ENCODE measurements around the gene IRGC.
A peak's percentile ranks its signal among the peaks of the same experiment; 100 is the strongest.

IRGC gene

DNA sequence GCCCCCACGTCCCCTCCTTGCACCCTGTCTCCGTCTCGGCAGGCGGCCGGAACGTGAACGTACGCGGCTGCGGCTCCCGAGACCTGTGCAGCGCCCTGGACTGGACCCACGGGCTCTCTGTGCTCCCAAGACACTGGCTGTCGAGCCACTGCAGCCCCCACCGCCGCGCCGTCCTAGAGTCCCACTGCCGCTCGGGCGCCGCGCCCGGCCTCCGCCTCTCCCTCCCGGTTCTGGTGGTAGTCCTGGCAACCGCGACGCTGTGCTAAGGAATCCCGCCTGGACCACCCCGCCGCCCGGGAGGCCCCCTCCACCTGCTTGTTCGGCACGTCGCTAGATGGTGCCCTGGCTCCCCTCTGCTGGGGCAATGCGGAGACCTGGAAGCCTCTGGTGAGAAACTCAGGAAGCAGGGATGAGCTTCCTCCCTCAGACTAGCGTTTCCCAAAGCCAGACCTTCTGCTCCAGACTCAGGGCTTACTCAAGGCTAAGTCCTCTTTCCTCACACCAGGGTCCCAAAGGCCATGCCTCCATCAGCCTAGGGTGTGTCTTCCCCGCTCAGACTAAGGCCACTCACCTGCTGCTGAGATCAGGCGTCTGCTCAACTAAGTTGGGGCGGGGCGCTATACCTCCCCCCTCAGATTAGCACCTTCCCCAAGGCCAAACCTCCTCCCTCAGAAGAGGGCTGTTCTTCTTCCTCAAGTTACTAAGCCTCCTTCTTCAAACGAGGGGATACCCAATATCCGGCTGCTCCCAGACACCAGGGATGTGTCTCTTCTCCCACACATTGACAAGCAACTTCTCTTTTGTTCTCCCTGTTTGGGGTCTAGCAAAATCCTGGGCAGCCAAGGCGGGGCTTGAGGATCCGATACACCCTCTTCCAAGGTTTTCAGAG, 16.1 kb upstream of the IRGC start:
- DNase-seq (ENCODE audit: low spot score) = no peak
- H3K9me3 Mint-ChIP-seq = peaks cover 4% of the 10 kb centered on the region
- H3K36me3 Mint-ChIP-seq (ENCODE audit: low read depth) = peaks cover 2% of the 10 kb centered on the region

DNA sequence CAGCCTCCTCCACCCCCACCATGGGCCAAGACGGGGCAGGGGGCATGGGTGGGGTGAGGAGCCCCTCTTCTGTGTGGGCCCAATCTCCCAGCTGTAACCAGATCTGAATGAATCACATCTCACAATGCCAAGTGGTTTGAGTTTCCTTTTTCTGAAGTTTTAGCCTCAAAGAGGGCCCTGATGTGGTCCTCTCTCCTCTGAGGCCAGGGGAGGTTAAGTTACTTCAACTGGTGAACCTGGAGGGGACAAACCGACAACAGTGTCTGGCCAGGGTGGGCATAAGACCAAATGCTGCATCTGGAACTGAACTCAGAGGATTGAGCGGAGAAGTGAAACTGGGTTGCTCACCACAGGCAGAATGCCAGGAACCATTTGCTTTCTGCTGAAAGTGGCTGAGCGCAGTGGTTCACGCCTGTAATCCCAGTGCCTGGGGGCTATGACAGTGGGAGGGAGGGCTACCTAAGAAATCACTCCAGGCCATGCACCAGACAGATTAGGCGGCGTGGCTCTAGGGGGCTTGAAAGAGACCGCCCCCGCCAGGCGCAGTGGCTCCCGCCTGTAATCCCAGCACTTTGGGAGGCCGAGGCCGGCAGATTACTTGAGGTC, 15.4 kb upstream of the IRGC start:
- Mint-ChIP-seq H3K27ac (peak overlapping the region; percentile 96), H3K9me3 (peaks cover 4% of the 10 kb centered on the region), H3K36me3 (ENCODE audit: low read depth) (peaks cover 2% of the 10 kb centered on the region), H3K27me3 (ENCODE audit: low read depth) (peaks cover 23% of the 10 kb centered on the region), H3K4me3 (peak overlapping the region; percentile 86), H3K4me1 (ENCODE audit: low read depth) (peaks cover 18% of the 10 kb centered on the region)
- DNase-seq (ENCODE audit: low spot score) = peak; percentile 5

More for the DNA sequence above, 16.1 kb upstream of the IRGC start:
- peaks cover 23% of the 10 kb centered on the region for H3K27me3 Mint-ChIP-seq (ENCODE audit: low read depth)
- H3K27ac Mint-ChIP-seq = peak overlapping the region; percentile 44
- H3K4me1 Mint-ChIP-seq (ENCODE audit: low read depth) = peaks cover 18% of the 10 kb centered on the region
- H3K4me3 Mint-ChIP-seq = peak overlapping the region; percentile 86

DNA sequence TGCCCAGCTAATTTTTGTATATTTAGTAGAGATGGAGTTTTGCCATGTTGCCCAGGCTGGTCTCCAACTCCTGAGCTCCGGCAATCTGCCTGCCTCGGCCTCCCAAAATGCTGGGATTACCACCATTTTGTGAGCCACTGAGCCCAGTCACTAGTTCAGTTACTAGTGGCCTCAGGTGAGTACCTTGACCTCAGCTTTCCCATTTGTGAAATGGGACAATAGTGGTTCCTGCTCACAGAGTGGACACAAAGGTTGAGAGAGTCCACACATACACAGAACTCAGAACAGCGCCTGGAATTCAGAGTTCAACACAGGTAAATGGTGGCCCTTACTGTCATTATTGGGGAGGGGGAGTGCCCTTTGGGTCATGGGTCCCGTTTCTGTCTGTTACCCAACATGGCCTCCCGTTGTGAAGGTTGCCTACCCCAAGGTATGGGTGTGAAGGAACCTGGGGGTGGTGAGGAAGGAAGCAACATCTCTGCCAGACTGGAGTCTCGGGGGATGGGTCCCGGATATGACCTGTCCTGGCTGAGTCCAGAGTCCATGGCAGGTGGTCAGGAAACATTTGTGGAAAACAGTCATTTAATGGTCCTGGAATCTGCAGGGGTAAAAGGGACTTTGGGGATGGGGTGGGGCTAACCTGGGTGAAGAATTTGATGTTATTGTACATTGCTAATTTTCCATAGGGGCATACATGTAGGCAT, 11.7 kb upstream of the IRGC start:
- Mint-ChIP-seq H3K9me3 (peaks cover 4% of the 10 kb centered on the region), H3K4me3 (no peak overlapping the region), H3K27ac (no peak overlapping the region), H3K36me3 (ENCODE audit: low read depth) (peaks cover 2% of the 10 kb centered on the region), H3K27me3 (ENCODE audit: low read depth) (peaks cover 4% of the 10 kb centered on the region), H3K4me1 (ENCODE audit: low read depth) (peaks cover 18% of the 10 kb centered on the region)
- no peak for DNase-seq (ENCODE audit: low spot score)

DNA sequence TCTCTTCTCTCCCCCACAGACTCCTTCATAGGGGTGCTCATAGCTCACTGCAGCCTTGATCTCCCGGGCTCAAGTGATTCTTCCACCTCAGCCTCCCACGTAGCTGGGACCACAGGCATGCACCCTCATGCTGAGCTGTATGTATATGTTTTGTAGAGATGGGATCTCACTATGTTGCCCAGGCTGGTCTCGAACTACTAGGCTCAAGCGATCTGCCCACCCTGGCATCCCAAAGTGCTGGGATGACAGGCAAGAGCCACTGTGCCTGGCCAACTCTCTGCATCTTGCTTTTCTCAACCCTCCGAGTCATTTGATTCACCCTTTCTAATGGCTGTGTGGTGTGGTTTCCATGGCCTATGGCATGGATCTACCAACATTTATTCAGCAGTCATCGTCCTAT, 10.1 kb upstream of the IRGC start:
- no peak overlapping the region for H3K4me3 Mint-ChIP-seq
- peak overlapping the region; percentile 27 for H3K27ac Mint-ChIP-seq
- peaks cover 8% of the 10 kb centered on the region for H3K4me1 Mint-ChIP-seq (ENCODE audit: low read depth)
- no peaks in the 10 kb centered on the region for H3K27me3 Mint-ChIP-seq (ENCODE audit: low read depth)
- no peak for DNase-seq (ENCODE audit: low spot score)
- peaks cover 2% of the 10 kb centered on the region for H3K36me3 Mint-ChIP-seq (ENCODE audit: low read depth)
- H3K9me3 Mint-ChIP-seq = peaks cover 4% of the 10 kb centered on the region

DNA sequence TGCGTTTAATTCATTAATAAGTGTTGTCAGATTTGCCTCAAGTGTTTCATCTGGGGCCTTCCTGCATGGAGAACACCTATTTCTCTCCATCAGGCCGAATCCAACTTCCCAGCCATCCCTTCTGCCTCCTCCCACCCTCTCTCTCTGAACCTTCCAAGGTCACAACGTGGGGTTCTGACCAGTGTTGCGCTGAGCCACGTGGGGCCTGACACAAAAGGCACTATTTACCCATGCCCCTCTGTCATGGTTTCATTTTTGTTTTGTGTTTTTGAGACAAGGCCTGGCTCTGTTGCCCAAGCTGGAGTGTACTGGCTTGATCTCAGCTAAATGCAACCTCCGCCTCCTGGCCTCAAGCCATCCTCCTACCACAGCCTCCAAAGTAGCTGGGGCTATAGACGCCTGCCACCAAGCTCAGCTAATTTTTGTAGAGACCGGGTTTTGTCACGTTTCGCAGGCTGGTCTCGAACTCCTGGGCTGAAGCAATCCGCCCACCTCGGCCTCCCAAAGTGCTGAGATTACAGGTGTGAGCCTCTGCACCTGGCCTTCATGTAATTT, 8.6 kb upstream of the IRGC start:
- Mint-ChIP-seq H3K4me1 (ENCODE audit: low read depth) (peaks cover 1% of the 10 kb centered on the region), H3K27me3 (ENCODE audit: low read depth) (no peaks in the 10 kb centered on the region), H3K9me3 (peaks cover 2% of the 10 kb centered on the region), H3K4me3 (no peak overlapping the region), H3K27ac (no peak overlapping the region), H3K36me3 (ENCODE audit: low read depth) (no peaks in the 10 kb centered on the region)
- no peak for DNase-seq (ENCODE audit: low spot score)

DNA sequence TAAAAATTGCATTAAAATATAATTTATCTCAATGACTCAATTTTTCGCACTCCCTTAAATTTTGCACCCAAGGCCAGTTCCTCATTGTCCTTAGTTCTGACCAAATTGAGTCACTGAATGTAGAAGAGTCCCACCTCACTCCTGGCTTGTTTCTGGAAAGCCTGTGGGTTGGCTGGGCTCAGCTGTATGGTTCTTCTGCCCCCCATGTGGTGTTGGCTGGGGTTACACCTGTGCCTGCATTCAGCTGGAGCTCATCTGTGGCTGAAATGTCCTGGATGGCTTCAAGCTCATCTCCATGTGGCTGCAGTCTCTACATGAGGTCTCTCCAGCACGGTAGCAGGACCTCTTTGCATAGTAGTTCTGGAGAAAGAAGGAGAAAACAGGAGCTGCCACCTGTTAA, 7.2 kb upstream of the IRGC start:
- H3K9me3 Mint-ChIP-seq = peaks cover 3% of the 10 kb centered on the region
- no peaks in the 10 kb centered on the region for H3K36me3 Mint-ChIP-seq (ENCODE audit: low read depth)
- no peaks in the 10 kb centered on the region for H3K4me1 Mint-ChIP-seq (ENCODE audit: low read depth)
- no peak overlapping the region for H3K4me3 Mint-ChIP-seq
- H3K27ac Mint-ChIP-seq = no peak overlapping the region
- no peaks in the 10 kb centered on the region for H3K27me3 Mint-ChIP-seq (ENCODE audit: low read depth)
- DNase-seq (ENCODE audit: low spot score) = no peak

DNA sequence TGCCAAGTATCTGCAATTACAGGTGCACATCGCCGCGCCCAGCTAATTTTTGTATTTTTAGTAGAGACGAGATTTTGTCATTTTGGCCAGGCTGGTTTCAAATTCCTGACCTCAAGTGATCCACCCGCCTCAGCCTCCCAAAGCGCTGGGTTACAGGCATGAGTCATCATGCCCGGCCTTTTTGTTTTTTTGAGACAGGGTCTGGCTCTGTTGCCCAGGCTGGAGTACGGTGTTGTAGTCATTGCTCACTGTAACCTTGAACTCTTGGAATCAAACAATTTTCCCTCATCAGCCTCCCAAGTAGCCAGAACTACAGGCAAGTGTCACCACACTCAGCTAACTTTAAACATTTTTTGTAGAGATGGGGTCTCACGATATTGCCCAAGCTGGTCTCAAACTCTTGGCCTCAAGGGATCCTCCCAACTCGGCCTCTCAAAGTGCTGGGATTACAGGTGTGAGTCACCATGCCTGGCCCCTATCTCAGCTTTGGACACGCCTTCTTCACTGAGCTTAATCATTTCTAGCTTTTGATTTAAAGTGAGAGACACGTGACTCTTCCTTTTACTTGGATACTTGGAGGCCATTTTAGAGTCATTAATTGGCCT, 4.0 kb upstream of the IRGC start:
- Mint-ChIP-seq H3K4me1 (ENCODE audit: low read depth) (no peaks in the 10 kb centered on the region), H3K27ac (no peak overlapping the region), H3K27me3 (ENCODE audit: low read depth) (no peaks in the 10 kb centered on the region), H3K9me3 (peaks cover 3% of the 10 kb centered on the region), H3K36me3 (ENCODE audit: low read depth) (no peaks in the 10 kb centered on the region), H3K4me3 (no peak overlapping the region)
- DNase-seq (ENCODE audit: low spot score) = no peak

DNA sequence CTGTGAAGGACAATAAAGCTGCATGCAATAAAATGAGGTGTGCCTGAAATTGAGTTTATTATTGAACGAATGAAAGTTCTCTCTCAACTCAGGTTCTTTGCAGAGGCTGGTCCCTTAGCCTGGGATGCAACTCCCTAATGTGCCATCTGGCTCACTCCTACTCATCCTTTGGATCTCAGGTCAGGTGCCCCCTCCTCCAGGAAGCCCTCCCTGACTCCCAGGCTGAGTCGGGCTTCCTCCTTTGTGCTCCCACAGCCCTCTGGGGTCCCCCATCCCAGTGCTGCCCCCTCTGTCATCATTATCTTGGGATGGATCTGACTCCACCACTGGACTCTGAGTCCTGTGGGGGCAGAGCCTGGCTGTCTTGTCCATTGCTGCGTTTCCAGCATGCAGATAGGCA, 2.7 kb upstream of the IRGC start:
- no peaks in the 10 kb centered on the region for H3K36me3 Mint-ChIP-seq (ENCODE audit: low read depth)
- H3K4me1 Mint-ChIP-seq (ENCODE audit: low read depth) = no peaks in the 10 kb centered on the region
- no peak for DNase-seq (ENCODE audit: low spot score)
- H3K27me3 Mint-ChIP-seq (ENCODE audit: low read depth) = no peaks in the 10 kb centered on the region
- H3K4me3 Mint-ChIP-seq = no peak overlapping the region
- no peak overlapping the region for H3K27ac Mint-ChIP-seq
- H3K9me3 Mint-ChIP-seq = peaks cover 3% of the 10 kb centered on the region

DNA sequence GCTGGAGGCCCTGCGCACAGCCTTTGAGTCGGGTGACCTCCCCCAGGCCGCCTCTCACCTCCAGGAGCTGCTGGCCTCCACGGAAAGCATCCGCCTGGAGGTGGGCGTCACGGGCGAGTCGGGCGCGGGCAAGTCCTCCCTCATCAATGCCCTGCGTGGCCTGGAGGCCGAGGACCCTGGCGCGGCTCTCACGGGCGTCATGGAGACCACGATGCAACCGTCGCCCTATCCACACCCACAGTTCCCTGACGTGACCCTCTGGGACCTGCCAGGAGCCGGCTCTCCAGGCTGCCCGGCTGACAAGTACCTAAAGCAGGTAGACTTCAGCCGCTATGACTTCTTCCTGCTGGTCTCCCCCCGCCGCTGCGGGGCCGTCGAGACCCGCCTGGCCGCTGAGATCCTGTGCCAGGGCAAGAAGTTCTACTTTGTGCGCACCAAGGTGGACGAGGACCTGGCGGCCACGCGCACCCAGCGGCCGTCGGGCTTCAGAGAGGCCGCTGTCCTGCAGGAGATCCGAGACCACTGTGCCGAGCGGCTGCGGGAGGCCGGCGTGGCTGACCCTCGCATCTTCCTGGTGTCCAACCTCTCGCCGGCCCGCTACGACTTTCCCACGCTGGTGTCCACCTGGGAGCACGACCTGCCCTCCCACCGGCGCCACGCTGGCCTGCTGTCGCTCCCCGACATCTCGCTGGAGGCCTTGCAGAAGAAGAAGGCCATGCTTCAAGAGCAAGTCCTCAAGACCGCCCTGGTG, 2.9 kb downstream of the IRGC start:
- no peak for DNase-seq (ENCODE audit: low spot score)
- Mint-ChIP-seq H3K27me3 (ENCODE audit: low read depth) (no peaks in the 10 kb centered on the region), H3K27ac (no peak overlapping the region), H3K36me3 (ENCODE audit: low read depth) (no peaks in the 10 kb centered on the region), H3K9me3 (no peaks in the 10 kb centered on the region), H3K4me1 (ENCODE audit: low read depth) (no peaks in the 10 kb centered on the region), H3K4me3 (no peak overlapping the region)

DNA sequence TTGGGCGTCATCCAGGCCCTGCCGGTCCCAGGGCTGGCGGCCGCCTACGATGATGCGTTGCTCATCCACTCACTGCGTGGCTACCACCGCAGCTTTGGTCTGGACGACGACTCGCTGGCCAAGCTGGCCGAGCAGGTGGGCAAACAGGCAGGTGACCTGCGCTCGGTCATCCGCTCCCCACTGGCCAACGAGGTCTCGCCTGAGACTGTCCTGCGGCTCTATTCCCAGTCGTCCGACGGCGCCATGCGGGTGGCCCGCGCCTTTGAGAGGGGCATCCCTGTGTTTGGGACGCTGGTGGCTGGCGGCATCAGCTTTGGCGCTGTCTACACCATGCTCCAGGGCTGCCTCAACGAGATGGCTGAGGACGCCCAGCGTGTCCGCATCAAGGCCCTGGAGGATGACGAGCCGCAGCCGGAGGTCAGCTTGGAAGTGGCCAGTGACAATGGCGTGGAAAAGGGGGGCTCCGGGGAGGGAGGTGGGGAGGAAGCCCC, 3.5 kb downstream of the IRGC start:
- no peak for DNase-seq (ENCODE audit: low spot score)
- Mint-ChIP-seq H3K9me3 (no peaks in the 10 kb centered on the region), H3K27me3 (ENCODE audit: low read depth) (no peaks in the 10 kb centered on the region), H3K4me3 (no peak overlapping the region), H3K27ac (no peak overlapping the region), H3K36me3 (ENCODE audit: low read depth) (no peaks in the 10 kb centered on the region), H3K4me1 (ENCODE audit: low read depth) (no peaks in the 10 kb centered on the region)

DNA sequence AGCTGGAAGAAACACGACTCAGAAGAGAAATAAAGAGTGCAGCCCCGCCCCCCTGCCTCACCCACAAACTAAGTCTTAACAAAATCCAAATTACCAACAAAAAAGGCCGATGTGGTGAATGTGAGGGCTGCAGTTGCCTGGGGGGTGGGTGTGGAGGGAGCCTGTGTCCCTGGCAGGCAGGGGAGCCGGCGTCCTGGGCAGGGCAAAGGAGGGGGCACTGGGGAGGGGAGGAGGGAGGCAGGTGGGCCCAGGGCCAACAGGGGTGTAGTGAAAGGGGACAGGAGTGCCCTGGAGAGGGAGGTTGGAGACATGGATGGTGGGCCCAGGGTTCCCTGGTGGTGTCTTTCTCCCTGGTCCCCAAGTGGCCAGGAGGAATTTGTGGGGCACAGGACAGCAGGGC, 4.0 kb downstream of the IRGC start:
- DNase-seq (ENCODE audit: low spot score) = no peak
- H3K27ac Mint-ChIP-seq = no peak overlapping the region
- no peak overlapping the region for H3K4me3 Mint-ChIP-seq
- H3K36me3 Mint-ChIP-seq (ENCODE audit: low read depth) = no peaks in the 10 kb centered on the region
- no peaks in the 10 kb centered on the region for H3K4me1 Mint-ChIP-seq (ENCODE audit: low read depth)
- H3K27me3 Mint-ChIP-seq (ENCODE audit: low read depth) = no peaks in the 10 kb centered on the region
- no peaks in the 10 kb centered on the region for H3K9me3 Mint-ChIP-seq

DNA sequence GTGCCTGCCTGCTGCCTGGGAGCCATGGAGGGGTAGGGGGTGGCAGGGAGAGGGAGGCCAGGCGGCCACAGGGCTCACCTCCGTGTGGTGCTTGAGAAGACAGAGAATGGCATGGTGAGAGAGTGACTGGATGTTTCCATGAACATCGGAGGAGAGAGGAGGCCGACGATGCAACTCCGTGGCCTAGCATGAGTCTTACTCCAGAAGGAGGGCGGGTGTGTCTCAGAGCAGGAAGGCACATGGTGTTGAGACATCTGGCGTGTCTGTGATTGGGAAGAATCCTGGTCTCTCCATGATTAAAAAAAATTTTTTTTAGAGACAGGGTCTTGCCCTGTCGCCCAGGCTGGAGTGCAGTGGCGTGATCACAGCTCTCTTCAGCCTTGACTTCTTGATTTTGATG, 5.1 kb downstream of the IRGC start:
- no peak for DNase-seq (ENCODE audit: low spot score)
- Mint-ChIP-seq H3K4me1 (ENCODE audit: low read depth) (peaks cover 3% of the 10 kb centered on the region), H3K9me3 (no peaks in the 10 kb centered on the region), H3K27ac (no peak overlapping the region), H3K4me3 (no peak overlapping the region), H3K36me3 (ENCODE audit: low read depth) (no peaks in the 10 kb centered on the region), H3K27me3 (ENCODE audit: low read depth) (no peaks in the 10 kb centered on the region)

DNA sequence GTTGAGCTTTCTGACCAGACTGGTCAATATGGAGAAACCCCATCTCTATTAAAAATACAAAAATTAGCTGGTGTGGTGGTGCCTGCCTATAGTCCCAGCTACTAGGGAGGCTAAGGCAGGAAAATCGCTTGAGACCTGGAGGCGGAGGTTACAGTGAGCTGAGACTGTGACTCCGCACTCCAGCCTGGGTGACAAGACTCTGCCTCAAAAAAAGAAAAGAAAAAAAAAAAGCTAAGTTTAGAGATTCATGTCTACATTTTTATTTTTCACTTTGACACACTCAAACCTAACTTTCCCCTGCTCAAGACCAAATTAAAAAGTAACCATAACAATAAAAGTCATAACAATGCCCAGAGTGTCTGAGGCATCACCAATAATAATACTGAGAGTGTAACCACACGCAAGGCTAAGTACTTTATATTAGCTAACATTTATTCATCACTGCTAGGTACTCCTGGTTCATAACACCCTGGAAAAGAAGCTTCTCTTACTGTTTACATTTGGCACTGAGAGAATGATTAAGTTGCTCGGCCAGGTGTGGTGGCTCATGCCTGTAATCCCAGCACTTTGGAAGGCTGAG, 5.7 kb downstream of the IRGC start:
- no peaks in the 10 kb centered on the region for H3K36me3 Mint-ChIP-seq (ENCODE audit: low read depth)
- H3K27ac Mint-ChIP-seq = no peak overlapping the region
- H3K27me3 Mint-ChIP-seq (ENCODE audit: low read depth) = no peaks in the 10 kb centered on the region
- peaks cover 3% of the 10 kb centered on the region for H3K4me1 Mint-ChIP-seq (ENCODE audit: low read depth)
- no peaks in the 10 kb centered on the region for H3K9me3 Mint-ChIP-seq
- no peak overlapping the region for H3K4me3 Mint-ChIP-seq
- DNase-seq (ENCODE audit: low spot score) = no peak

Measured in T-helper 2 cell treated with Interferon-gamma antibody and Interleukin-4, amounts not matched to agents 5 μg/mL and 100 μg/mL, for 36 hours (primary cell).